Loucy (cell line): ENCODE data around the gene ASB8.

ENCODE experiments used
- H2AFZ ChIP-seq: fragments of 200-600 bp; sonication (generic); 2 replicates; pipeline ENCODE4 v1.6.0; 2016; ENCODE audit warnings: antibody characterized with exemption, mild to moderate bottlenecking, low read length, moderate library complexity
- H3F3A ChIP-seq: fragments of 200-600 bp; 2 replicates; pipeline ENCODE4 v1.6.0; 2016; ENCODE audit warnings: antibody characterized with exemption, low read depth, mild to moderate bottlenecking
- H3K27me3 ChIP-seq: fragments of 200-600 bp; sonication (generic); 2 replicates; pipeline ENCODE4 v1.6.1; 2014; ENCODE audit warnings: low read length, mild to moderate bottlenecking; ENCODE audit not compliant: insufficient read depth, poor library complexity, severe bottlenecking
- H3K36me3 ChIP-seq: fragments of 200-600 bp; sonication (generic); 2 replicates; pipeline ENCODE4 v1.6.1; 2016; ENCODE audit warnings: low read length; ENCODE audit not compliant: insufficient read depth
- H3K4me1 ChIP-seq: fragments of 200-600 bp; sonication (generic); 2 replicates; pipeline ENCODE4 v1.5.1; 2014; ENCODE audit warnings: low read length, mild to moderate bottlenecking; ENCODE audit not compliant: insufficient read depth, poor library complexity, severe bottlenecking
- H3K4me2 ChIP-seq: fragments of 200-600 bp; sonication (generic); 2 replicates; pipeline ENCODE4 v1.6.0; 2014; ENCODE audit warnings: antibody characterized with exemption, low read length, low read depth, mild to moderate bottlenecking; ENCODE audit not compliant: poor library complexity, severe bottlenecking
- H3K4me3 ChIP-seq: fragments of 200-600 bp; sonication (generic); 2 replicates; pipeline ENCODE4 v1.5.1; 2014; ENCODE audit warnings: low read length, mild to moderate bottlenecking, mixed read lengths; ENCODE audit not compliant: poor library complexity, severe bottlenecking
- H3K79me2 ChIP-seq: fragments of 200-600 bp; sonication (generic); 2 replicates; pipeline ENCODE4 v1.6.1; 2014; ENCODE audit warnings: low read length; ENCODE audit not compliant: insufficient read depth
- H3K9ac ChIP-seq: fragments of 200-600 bp; sonication (generic); 2 replicates; pipeline ENCODE4 v1.6.0; 2014; ENCODE audit warnings: mild to moderate bottlenecking, low read depth, low read length, moderate library complexity; ENCODE audit not compliant: poor library complexity, severe bottlenecking
- H3K9me2 ChIP-seq: fragments of 200-600 bp; sonication (generic); replicated peaks from 2 replicates; pipeline ENCODE4 v1.6.1; 2016; ENCODE audit warnings: low read depth, low read length, mixed read lengths
- H3K9me3 ChIP-seq: fragments of 200-600 bp; sonication (generic); 2 replicates; pipeline ENCODE4 v1.6.1; 2014; ENCODE audit warnings: mild to moderate bottlenecking, antibody characterized with exemption, low read length, low read depth; ENCODE audit not compliant: insufficient read depth
- H4K20me1 ChIP-seq: fragments of 200-600 bp; sonication (generic); 2 replicates; pipeline ENCODE4 v1.6.0; 2014; ENCODE audit warnings: antibody characterized with exemption, low read length, mild to moderate bottlenecking; ENCODE audit not compliant: insufficient read depth, poor library complexity, severe bottlenecking
- EZH2phosphoT487 ChIP-seq: fragments of 200-600 bp; IDR thresholded peaks from 2 replicates; pipeline ENCODE4 v1.6.1; 2018; ENCODE audit warnings: antibody characterized with exemption, mild to moderate bottlenecking, moderate library complexity, borderline replicate concordance
- TF ChIP-seq, protein P1 (sequence below): fragments of 200-600 bp; sonication (generic); conservative IDR thresholded peaks from 2 replicates; pipeline ENCODE4 v1.5.1; 2014; ENCODE audit warnings: mild to moderate bottlenecking, antibody characterized with exemption, low read length

Gene ASB8

DNA sequence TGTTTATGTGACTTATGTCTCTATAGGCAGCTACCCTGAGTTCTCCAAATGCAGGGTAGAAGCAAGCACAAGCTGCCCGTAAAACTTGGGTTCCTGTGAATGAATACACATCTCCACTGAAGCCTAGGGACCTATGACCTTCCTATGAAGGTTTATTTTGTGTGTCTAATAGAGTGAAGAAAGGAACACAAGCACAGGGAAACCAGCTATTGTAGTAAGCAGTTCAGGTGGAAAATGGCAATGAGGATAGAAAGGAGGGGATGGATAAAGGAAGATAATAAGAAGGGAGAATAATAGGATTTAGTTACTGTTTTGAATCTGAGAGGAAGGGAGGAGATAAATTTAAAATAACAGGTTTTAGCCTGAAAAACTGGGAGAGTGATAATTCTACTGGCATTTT lies 35.8 kb downstream of the ASB8 start:
- H3K9ac ChIP-seq, result no peak overlapping the region
- H3K4me3 ChIP-seq, result no peak overlapping the region
- no peak overlapping the region for H2AFZ ChIP-seq
- no peak for TF ChIP-seq EZH2phosphoT487
- TF ChIP-seq, protein P1, sequence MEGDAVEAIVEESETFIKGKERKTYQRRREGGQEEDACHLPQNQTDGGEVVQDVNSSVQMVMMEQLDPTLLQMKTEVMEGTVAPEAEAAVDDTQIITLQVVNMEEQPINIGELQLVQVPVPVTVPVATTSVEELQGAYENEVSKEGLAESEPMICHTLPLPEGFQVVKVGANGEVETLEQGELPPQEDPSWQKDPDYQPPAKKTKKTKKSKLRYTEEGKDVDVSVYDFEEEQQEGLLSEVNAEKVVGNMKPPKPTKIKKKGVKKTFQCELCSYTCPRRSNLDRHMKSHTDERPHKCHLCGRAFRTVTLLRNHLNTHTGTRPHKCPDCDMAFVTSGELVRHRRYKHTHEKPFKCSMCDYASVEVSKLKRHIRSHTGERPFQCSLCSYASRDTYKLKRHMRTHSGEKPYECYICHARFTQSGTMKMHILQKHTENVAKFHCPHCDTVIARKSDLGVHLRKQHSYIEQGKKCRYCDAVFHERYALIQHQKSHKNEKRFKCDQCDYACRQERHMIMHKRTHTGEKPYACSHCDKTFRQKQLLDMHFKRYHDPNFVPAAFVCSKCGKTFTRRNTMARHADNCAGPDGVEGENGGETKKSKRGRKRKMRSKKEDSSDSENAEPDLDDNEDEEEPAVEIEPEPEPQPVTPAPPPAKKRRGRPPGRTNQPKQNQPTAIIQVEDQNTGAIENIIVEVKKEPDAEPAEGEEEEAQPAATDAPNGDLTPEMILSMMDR, result no peak
- no peaks in the 10 kb centered on the region for H3K36me3 ChIP-seq
- no peaks in the 10 kb centered on the region for H3K4me1 ChIP-seq
- no peaks in the 10 kb centered on the region for H3K79me2 ChIP-seq
- H3K9me2 ChIP-seq, result no peaks in the 10 kb centered on the region
- no peaks in the 10 kb centered on the region for H4K20me1 ChIP-seq
- no peaks in the 10 kb centered on the region for H3K9me3 ChIP-seq
- H3F3A ChIP-seq, result no peaks in the 10 kb centered on the region
- no peak overlapping the region for H3K4me2 ChIP-seq
- peaks cover 6% of the 10 kb centered on the region for H3K27me3 ChIP-seq

DNA sequence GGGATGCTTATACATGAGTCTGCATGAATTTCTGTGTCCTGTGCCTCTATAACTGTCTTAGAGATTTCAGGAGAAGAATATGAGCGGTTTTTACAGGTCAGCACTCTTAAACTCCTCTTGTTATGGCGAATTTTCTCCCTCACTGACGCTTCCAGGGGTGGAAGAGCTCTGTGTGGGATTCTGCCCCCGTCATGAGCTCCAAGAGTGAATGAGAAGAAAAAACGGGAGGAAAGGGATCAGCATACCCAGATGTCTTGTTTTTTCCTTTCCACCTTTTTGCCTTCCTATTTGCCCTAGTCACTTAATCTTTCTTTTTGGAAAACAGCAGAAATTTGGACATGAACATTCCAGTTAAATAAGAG lies 37.5 kb downstream of the ASB8 start:
- no peaks in the 10 kb centered on the region for H4K20me1 ChIP-seq
- no peaks in the 10 kb centered on the region for H3K9me3 ChIP-seq
- no peaks in the 10 kb centered on the region for H3K79me2 ChIP-seq
- H3K4me3 ChIP-seq, result peak overlapping the region; percentile 84
- TF ChIP-seq, protein P1, result no peak
- TF ChIP-seq EZH2phosphoT487, result no peak
- peak overlapping the region; percentile 71 for H3K4me2 ChIP-seq
- H3K4me1 ChIP-seq, result no peaks in the 10 kb centered on the region
- peaks cover 6% of the 10 kb centered on the region for H3K27me3 ChIP-seq
- H3K9ac ChIP-seq, result peak overlapping the region; percentile 39
- H3K36me3 ChIP-seq, result no peaks in the 10 kb centered on the region
- no peaks in the 10 kb centered on the region for H3K9me2 ChIP-seq
- 0 out of 2 replicates have a peak overlapping the region, but pooled peaks have one; percentile 85 for H2AFZ ChIP-seq
- no peaks in the 10 kb centered on the region for H3F3A ChIP-seq

DNA sequence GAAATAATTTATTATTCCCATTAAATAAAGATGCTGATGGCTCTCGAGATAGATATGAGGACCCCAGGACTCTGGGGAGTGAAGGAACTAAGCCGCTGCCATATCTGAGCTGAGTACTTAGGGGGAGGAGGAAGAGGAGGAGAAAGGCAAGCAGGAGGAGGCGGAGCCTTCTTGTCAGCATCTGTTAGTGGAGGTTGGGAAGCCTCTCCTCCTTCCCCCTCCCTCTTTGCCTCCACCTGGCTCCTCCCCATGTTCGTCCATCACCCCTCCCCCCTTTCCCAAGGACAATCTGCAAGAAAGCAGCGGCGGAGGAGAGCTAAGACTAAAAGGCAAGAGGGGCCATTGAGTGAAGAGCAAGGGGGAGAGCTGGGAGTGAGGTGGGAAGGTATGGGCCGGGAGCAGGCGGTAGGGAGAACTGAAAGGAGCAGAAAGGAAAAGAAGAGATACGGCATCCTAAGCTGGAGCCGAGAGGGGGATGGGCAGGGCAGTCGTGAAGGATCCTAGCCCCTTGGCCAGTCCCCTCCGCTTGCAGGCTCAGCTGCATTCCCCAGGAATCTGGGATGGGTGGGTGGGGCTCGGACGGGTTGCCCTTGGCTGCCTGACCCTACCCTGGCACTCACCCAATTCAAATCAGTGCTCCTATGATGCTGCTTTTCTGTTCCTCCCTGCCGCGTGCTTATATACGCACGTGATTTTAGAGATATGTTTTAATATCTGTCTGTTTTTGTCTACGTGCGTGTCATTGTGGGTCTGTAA lies 38.1 kb downstream of the ASB8 start, which contains the start of gene PFKM:
Gene PFKM, plus strand, starts transcription at position 287 of the 756 bp plus-strand sequence. CDS start 3,411 bp downstream, outside the sequence.
- Histone ChIP-seq H3K4me1 (no peaks in the 10 kb centered on the region), H3K4me2 (peak within 1 kb of the TSS; percentile 71), H3K4me3 (peak within 1 kb of the TSS; percentile 84), H3K36me3 (no peaks in the 10 kb centered on the region), H3K79me2 (no peaks in the 10 kb centered on the region), H3K9ac (peak within 1 kb of the TSS; percentile 39), H4K20me1 (no peaks in the 10 kb centered on the region), H2AFZ (peak within 1 kb of the TSS; percentile 85), H3F3A (no peaks in the 10 kb centered on the region), H3K9me3 (no peaks in the 10 kb centered on the region), H3K9me2 (no peaks in the 10 kb centered on the region), H3K27me3 (peaks cover 6% of the 10 kb centered on the region)
- TF ChIP-seq, protein P1, result no peak
- no peak for TF ChIP-seq EZH2phosphoT487
